Adrenal gland (tissue), 12 donors: Measurements from ENCODE around the gene CENPM. TPM values are rescaled to one million over a fixed set of nuclear protein-coding genes. Genes with fewer than 3 reads are reported as not detected.

Source experiments
- DNase-seq, 7 donors: peaks; one replicate each; pipeline ENCODE4 v3.0.0-alpha.2; 2019 to 2020
- H3K27ac ChIP-seq, 5 donors: fragments of 200-600 bp; sonication (generic) in 4 of 5; 1 replicate in 3 of 5; 2 replicates in 2 of 5; pipeline versions ENCODE4 v1.5.1 to v1.8.0; 2016 to 2020; ENCODE audit warnings: mild to moderate bottlenecking in 1 of 5
- H3K27me3 ChIP-seq: fragments of 200-600 bp; 2 replicates; pipeline ENCODE4 v1.8.0; 2021
- H3K36me3 ChIP-seq, 2 donors: fragments of 200-600 bp; replicated peaks in 1 of 2; 1 replicate in 1 of 2; 2 replicates in 1 of 2; pipeline versions ENCODE4 v1.5.1 to v1.8.0; 2018 to 2022
- H3K4me1 ChIP-seq, 2 donors: fragments of 200-600 bp; replicated peaks in 1 of 2; 1 replicate in 1 of 2; 2 replicates in 1 of 2; pipeline versions ENCODE4 v1.5.1 to v1.8.0; 2018 to 2021
- H3K4me3 ChIP-seq, 4 donors: fragments of 200-600 bp; sonication (generic) in 3 of 4; one replicate each; pipeline ENCODE4 v1.5.1; 2016 to 2018
- H3K9me3 ChIP-seq, 3 donors: fragments of 200-600 bp; sonication (generic) in 1 of 3; replicated peaks in 1 of 3; 1 replicate in 2 of 3; 2 replicates in 1 of 3; pipeline versions ENCODE4 v1.5.1 to v1.8.0; 2016 to 2021
- POLR2A ChIP-seq, 2 donors: fragments of 450-650 bp; IDR thresholded peaks; one replicate each; pipeline ENCODE4 v1.6.1; 2017; ENCODE audit warnings: antibody characterized with exemption in 2 of 2, mild to moderate bottlenecking in 2 of 2, moderate library complexity in 1 of 2
- WGBS, 4 donors: extraction: QIAGEN DNeasy Blood & Tissue Kit in 2 of 4; methylation state at CpG; one replicate each; pipeline versions ENCODE4 v1.1.5 to v1.1.7; 2013 to 2017; 5-methylcytosine and 5-hydroxymethylcytosine counted together
- intact Hi-C, 2 donors: fragments of 100-400 bp; cut with DNase I; formaldehyde crosslinking; loops; one replicate each; pipeline versions ENCODE4 v1.14.1 to v1.15.0; 2022 to 2023
- polyA plus RNA-seq, 3 donors: library from polyadenylated mRNA; stranded (reverse); fragments of 200-250 nt in 2 of 3; fragments of 350-450 nt in 1 of 3; fragmentation: Illumina TruSeq in 1 of 3; extraction: RNeasy Lipid Tissue Mini Kit (QIAGEN cat#74804) in 1 of 3; gene quantifications; one replicate each; pipeline ENCODE4 v1.2.3, GENCODE V29; 2013 to 2014
- total RNA-seq, 9 donors: library from RNA; depleted of rRNA in 4 of 9; stranded (reverse); fragments of >200 nt in 4 of 9; fragments of 120-200 nt in 1 of 9; fragmentation: NEBNext Ultra II Directional in 1 of 9; extraction: Animal tissue kit (Norgen Biotek cat#: 25700) in 1 of 9; gene quantifications; one replicate each; pipeline versions ENCODE4 v1.1.0 to v1.2.4, GENCODE V29; 2013 to 2023
- TF ChIP-seq, protein P1 (sequence below), 6 experiments: fragments of 450-650 bp in 4 of 6; fragments of 200-600 bp in 2 of 6; sonication (generic) in 1 of 6; IDR thresholded peaks; 1 replicate in 5 of 6; 2 replicates in 1 of 6; pipeline versions ENCODE4 v1.5.1 to v1.8.0; 2016 to 2021; ENCODE audit warnings: antibody characterized with exemption in 6 of 6, mild to moderate bottlenecking in 2 of 6, moderate library complexity in 1 of 6
- donor health status: healthy with polysubstance abuse.
- donor health status: Bipolar disorder and iron deficiency.
- donor health status: DM: yes; HTN: yes; CAD: no.
- donor health status: DM: no; HTN: no; CAD: no.
- donor health status: DM: no; HTN: no; CAD: no.
- donor health status: DM: yes; HTN: yes; CAD: no.

The CENPM gene
- total and polyA plus RNA-seq, 12 donors = 0.88 to 9.2 (median 1.7) TPM; not detected in 1

DNA sequence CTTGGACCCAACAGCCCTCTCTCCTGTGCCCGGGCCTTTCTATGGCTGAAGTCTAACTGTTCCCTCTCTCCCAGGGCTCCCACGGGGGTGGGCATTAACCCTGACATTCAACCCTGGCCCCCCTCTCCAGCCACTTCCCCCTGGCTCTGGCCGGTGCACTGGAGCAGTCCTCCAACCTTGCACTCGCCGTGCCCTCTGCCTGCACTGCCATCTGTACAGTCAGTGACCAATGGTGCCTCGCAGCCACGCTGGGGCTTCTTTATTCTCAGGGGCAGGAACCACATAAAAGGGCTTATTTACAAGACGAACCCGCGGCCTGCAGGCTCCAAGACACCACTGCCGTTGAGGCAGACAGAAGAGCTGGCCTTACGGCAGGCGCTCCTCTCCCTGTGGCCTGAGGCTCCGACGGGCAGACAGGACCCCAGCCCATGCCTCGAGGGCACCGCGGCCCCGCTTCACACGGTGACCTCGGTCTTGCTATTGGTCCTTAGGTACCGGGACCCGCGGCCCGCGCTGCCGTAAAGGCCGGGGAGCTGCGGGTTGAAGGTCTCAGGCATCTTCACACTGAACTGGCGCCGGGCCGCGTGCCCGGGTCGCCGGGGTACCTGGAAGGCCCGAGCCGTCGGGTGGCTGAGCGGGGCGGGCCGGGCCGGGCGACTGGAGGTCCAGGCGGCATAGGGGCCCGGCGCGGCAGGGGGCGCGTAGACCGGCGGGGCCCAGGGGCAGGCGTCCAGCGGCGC is 37.5 kb downstream of the CENPM start:
- no peak for TF ChIP-seq POLR2A (IDR thresholded peaks at IDR 0.05)
- TF ChIP-seq, protein P1, sequence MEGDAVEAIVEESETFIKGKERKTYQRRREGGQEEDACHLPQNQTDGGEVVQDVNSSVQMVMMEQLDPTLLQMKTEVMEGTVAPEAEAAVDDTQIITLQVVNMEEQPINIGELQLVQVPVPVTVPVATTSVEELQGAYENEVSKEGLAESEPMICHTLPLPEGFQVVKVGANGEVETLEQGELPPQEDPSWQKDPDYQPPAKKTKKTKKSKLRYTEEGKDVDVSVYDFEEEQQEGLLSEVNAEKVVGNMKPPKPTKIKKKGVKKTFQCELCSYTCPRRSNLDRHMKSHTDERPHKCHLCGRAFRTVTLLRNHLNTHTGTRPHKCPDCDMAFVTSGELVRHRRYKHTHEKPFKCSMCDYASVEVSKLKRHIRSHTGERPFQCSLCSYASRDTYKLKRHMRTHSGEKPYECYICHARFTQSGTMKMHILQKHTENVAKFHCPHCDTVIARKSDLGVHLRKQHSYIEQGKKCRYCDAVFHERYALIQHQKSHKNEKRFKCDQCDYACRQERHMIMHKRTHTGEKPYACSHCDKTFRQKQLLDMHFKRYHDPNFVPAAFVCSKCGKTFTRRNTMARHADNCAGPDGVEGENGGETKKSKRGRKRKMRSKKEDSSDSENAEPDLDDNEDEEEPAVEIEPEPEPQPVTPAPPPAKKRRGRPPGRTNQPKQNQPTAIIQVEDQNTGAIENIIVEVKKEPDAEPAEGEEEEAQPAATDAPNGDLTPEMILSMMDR (IDR thresholded peaks at IDR 0.05) = no peak
- peak in 2 of 7 donors; percentile 37 to 44 for DNase-seq
- H3K36me3 ChIP-seq = peaks cover 0 to 22% of the 10 kb centered on the region in 2 donors
- peak overlapping the region in 3 of 5 donors; percentile 59 to 73 (median 64) for H3K27ac ChIP-seq
- H3K27me3 ChIP-seq = peaks cover 4% of the 10 kb centered on the region
- peaks cover 24 to 32% of the 10 kb centered on the region in 2 donors for H3K4me1 ChIP-seq
- 29 to 46% (median 35%) methylated on average over 3 to 55 of the region's 55 CpGs for WGBS, 4 donors
- H3K4me3 ChIP-seq = peak overlapping the region in 1 of 4 donors; percentile 49
- intact Hi-C loops = no loop called here
- no peaks in the 10 kb centered on the region for H3K9me3 ChIP-seq

DNA sequence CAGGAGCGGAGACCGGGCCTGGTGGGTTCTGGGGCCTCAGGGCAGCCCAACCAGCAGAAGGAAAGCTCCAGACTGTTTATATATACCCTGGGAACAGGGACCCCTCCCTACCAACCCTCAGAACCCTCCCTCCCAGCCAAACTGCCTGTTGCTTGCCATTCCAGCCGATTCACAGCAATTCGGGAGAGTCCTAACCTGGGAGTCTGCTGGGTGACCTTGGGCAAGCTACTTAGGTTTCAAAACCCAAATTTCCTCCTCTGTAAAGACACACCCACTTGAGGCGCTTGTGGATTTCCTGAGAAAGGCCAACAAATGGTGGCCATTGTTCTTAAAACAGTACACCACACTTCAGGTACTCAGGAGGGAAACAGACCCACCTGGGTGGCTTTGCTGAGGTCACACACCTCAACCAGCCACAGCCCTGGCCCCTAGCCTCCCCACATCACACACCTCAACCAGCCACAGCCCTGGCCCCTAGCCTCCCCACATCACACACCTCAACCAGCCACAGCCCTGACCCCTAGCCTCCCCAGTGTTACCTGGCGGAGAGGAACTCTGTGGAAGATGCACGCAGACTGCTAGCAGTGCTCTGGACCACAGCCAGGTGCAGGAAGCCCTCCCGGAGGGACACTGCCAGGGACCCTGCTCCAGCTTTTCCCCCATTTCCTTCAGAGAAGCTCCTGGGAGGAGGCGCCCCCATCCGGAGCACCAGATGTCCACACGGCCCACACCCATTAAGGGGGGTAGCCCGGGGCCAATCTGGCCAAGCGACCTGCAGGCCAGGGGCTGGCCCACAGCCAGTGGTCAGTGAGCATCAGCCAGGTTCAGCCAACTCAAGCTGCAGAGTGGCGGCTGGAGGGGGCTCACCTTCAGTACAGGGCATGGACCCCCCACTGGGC is 38.3 kb downstream of the CENPM start:
- H3K27me3 ChIP-seq = peaks cover 4% of the 10 kb centered on the region
- no peak overlapping the region for H3K4me3 ChIP-seq
- peak overlapping the region in 4 of 5 donors; percentile 19 to 73 (median 62) for H3K27ac ChIP-seq
- whole genome bisulfite sequencing, 4 donors = 37 to 59% (median 53%) methylated on average over 7 to 14 of the region's 14 CpGs
- TF ChIP-seq, protein P1 (IDR thresholded peaks at IDR 0.05) = no peak
- TF ChIP-seq POLR2A (IDR thresholded peaks at IDR 0.05) = no peak
- DNase-seq = peak in 3 of 7 donors; percentile 47 to 62 (median 59)
- intact Hi-C loops = no loop called here
- peaks cover 0 to 30% of the 10 kb centered on the region in 2 donors for H3K36me3 ChIP-seq
- H3K4me1 ChIP-seq = peaks cover 19 to 32% of the 10 kb centered on the region in 2 donors
- no peaks in the 10 kb centered on the region for H3K9me3 ChIP-seq

DNA sequence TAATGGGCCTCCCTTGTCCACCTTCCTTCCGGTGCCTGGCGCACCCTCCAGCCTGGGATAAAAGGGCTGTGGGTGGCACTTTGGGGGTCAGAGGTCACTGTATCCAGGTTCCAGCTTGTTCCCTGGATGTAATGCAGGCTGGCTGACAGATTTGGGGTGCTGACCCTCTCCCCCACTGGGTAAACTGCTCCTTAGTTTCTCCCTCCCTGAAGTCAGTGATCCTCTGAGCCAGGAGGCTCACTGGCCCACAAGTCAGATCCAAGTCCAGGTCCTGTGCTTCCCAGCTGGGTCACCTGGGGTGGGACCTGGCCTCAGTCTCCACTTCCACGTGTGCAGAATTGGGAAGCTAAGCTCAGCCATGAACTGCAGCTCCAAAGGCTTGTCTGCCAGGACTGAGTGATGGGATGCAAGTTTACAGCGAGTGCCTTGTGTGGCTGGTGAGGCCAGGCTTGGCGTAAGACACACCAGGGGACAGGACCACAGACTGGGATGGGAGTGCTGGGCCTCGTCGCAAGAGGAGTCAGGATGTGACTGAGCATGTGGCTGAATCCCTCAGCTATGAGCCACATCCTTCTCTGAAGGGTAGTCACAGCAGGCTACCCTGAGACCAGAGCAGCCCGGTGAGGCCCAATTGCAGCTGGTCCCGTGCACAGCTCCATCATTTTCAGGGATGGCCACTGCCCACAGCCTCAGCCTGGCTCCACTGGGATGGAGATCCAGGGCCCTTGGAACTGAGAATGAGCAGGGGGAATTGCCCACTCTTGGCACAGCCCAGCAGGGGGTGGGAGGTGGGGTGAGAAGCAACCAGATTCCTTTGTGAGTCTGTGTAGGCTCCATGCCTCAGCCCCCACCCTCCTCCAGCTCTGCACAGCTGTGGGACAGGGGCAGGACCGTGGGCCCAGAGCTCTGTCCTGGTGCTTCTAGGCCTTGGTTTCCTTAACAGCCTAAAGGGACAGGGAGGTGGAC is 39.2 kb downstream of the CENPM start:
- Histone ChIP-seq H3K36me3 (peaks cover 0 to 39% of the 10 kb centered on the region in 2 donors), H3K4me1 (peaks cover 17 to 32% of the 10 kb centered on the region in 2 donors), H3K4me3 (no peak overlapping the region), H3K27me3 (peaks cover 4% of the 10 kb centered on the region), H3K27ac (peak overlapping the region in 4 of 5 donors; percentile 19 to 73 (median 56)), H3K9me3 (no peaks in the 10 kb centered on the region)
- WGBS, 4 donors = 74 to 90% (median 81%) methylated on average over 6 to 10 of the region's 10 CpGs
- intact Hi-C loops = no loop called here
- TF ChIP-seq, protein P1 (IDR thresholded peaks at IDR 0.05) = no peak
- no peak for TF ChIP-seq POLR2A (IDR thresholded peaks at IDR 0.05)
- DNase-seq = peak in 2 of 7 donors; percentile 12 to 38
